Measurements from ENCODE around the gene ELOVL2. TPM values are rescaled to one million over a fixed set of nuclear protein-coding genes. Genes with fewer than 3 reads are reported as not detected.

The ELOVL2 gene
- total and polyA plus RNA-seq, 8 donors, result 0.23 to 1.8 TPM; not detected in 6

- no peak overlapping the region for H3K27ac ChIP-seq
- peaks cover 0 to 13% (median 2%) of the 10 kb centered on the region in 3 donors for H3K27me3 ChIP-seq
- H3K4me1 ChIP-seq, result no peaks in the 10 kb centered on the region
- intact Hi-C loops (cut with DNase I; ENCODE audit: low total_unique reads), result no loop called here
- H3K4me3 ChIP-seq, result no peak overlapping the region
- 65 to 80% (median 73%) methylated on average over 4 of the region's 4 CpGs for WGBS, 5 donors
- no peak for DNase-seq
- TF ChIP-seq POLR2A (IDR thresholded peaks at IDR 0.05), result no peak
- no peaks in the 10 kb centered on the region for H3K9me3 ChIP-seq
- no peaks in the 10 kb centered on the region for H3K36me3 ChIP-seq
These were observed 16.5 kb downstream of the ELOVL2 start for GRCh38 chr6:11027565-11028110.

GRCh38 chr6:11025921-11026635 lies 18.0 kb downstream of the ELOVL2 start:
- no peak for TF ChIP-seq EP300 (IDR thresholded peaks at IDR 0.05)
- TF ChIP-seq POLR2A (IDR thresholded peaks at IDR 0.05), result no peak
- no peak for TF ChIP-seq CTCF (IDR thresholded peaks at IDR 0.05)
- TF ChIP-seq POLR2AphosphoS5 (IDR thresholded peaks at IDR 0.05), result no peak
- H3K4me3 ChIP-seq, result no peak overlapping the region
- H3K27me3 ChIP-seq, result peaks cover 0 to 13% (median 2%) of the 10 kb centered on the region in 3 donors
- no peaks in the 10 kb centered on the region for H3K4me1 ChIP-seq
- no peaks in the 10 kb centered on the region for H3K9me3 ChIP-seq
- no peaks in the 10 kb centered on the region for H3K36me3 ChIP-seq
- H3K27ac ChIP-seq, result no peak overlapping the region
- intact Hi-C loops (cut with DNase I; ENCODE audit: low total_unique reads), result no loop called here
- 41 to 50% (median 47%) methylated on average over 10 of the region's 10 CpGs for WGBS, 5 donors
- DNase-seq, result no peak

- H3K9me3 ChIP-seq, result no peaks in the 10 kb centered on the region
- H3K4me1 ChIP-seq, result no peaks in the 10 kb centered on the region
- peaks cover 0 to 13% (median 2%) of the 10 kb centered on the region in 3 donors for H3K27me3 ChIP-seq
- no peak overlapping the region for H3K4me3 ChIP-seq
- intact Hi-C loops (cut with DNase I; ENCODE audit: low total_unique reads), result no loop called here
- WGBS, 5 donors, result 89 to 95% (median 91%) methylated on average over 3 of the region's 3 CpGs
- TF ChIP-seq POLR2AphosphoS5 (IDR thresholded peaks at IDR 0.05) (no peak), CTCF (IDR thresholded peaks at IDR 0.05) (no peak), EP300 (IDR thresholded peaks at IDR 0.05) (no peak), POLR2A (IDR thresholded peaks at IDR 0.05) (no peak)
- DNase-seq, result no peak
- H3K27ac ChIP-seq, result no peak overlapping the region
- H3K36me3 ChIP-seq, result no peaks in the 10 kb centered on the region
These were observed 19.0 kb downstream of the ELOVL2 start for GRCh38 chr6:11025130-11025529.

- intact Hi-C loops (cut with DNase I; ENCODE audit: low total_unique reads), result no loop called here
- H3K36me3 ChIP-seq, result no peaks in the 10 kb centered on the region
- no peaks in the 10 kb centered on the region for H3K4me1 ChIP-seq
- peak in 1 of 2 donors; percentile 32 for DNase-seq
- H3K4me3 ChIP-seq, result no peak overlapping the region
- TF ChIP-seq EP300 (IDR thresholded peaks at IDR 0.05) (no peak), POLR2A (IDR thresholded peaks at IDR 0.05) (no peak), POLR2AphosphoS5 (IDR thresholded peaks at IDR 0.05) (no peak), CTCF (IDR thresholded peaks at IDR 0.05) (no peak)
- no peaks in the 10 kb centered on the region for H3K9me3 ChIP-seq
- H3K27me3 ChIP-seq, result peaks cover 0 to 13% (median 2%) of the 10 kb centered on the region in 3 donors
- H3K27ac ChIP-seq, result no peak overlapping the region
These were observed 21.1 kb downstream of the ELOVL2 start for GRCh38 chr6:11023032-11023431.

- Histone ChIP-seq H3K4me3 (no peak overlapping the region), H3K36me3 (no peaks in the 10 kb centered on the region), H3K9me3 (no peaks in the 10 kb centered on the region), H3K27me3 (peaks cover 0 to 8% (median 2%) of the 10 kb centered on the region in 3 donors), H3K27ac (no peak overlapping the region), H3K4me1 (no peaks in the 10 kb centered on the region)
- intact Hi-C loops (cut with DNase I; ENCODE audit: low total_unique reads), result no loop called here
- WGBS, 5 donors, result 73 to 85% (median 74%) methylated on average over 7 of the region's 7 CpGs
- TF ChIP-seq POLR2AphosphoS5 (IDR thresholded peaks at IDR 0.05) (no peak), POLR2A (IDR thresholded peaks at IDR 0.05) (no peak), EP300 (IDR thresholded peaks at IDR 0.05) (no peak), CTCF (IDR thresholded peaks at IDR 0.05) (no peak)
- no peak for DNase-seq
These were observed 22.4 kb downstream of the ELOVL2 start for GRCh38 chr6:11021714-11022113.

All from stomach (tissue), 9 donors.